Neural cell (in vitro differentiated cells): ENCODE results near the gene IGF2BP2. TPM values are rescaled to one million over a fixed set of nuclear protein-coding genes. Genes with fewer than 3 reads are reported as not detected.

Experiments
- H2AFZ ChIP-seq: fragments of 200-600, 300-800 bp; sonication (generic), shearing (Covaris generic); 2 replicates; pipeline ENCODE4 v1.6.0; 2014; ENCODE audit warnings: low read depth, mild to moderate bottlenecking, antibody characterized with exemption, low read length, moderate library complexity
- H3F3A ChIP-seq: fragments of 200-600 bp; shearing (Covaris generic); 2 replicates; pipeline ENCODE4 v1.6.1; 2016; ENCODE audit warnings: mild to moderate bottlenecking, moderate library complexity, mixed read lengths, antibody characterized with exemption, low read length; ENCODE audit not compliant: insufficient read depth, poor library complexity, severe bottlenecking
- H3K27ac ChIP-seq: fragments of 200-600, 300-800 bp; sonication (generic), shearing (Covaris generic); 2 replicates; pipeline ENCODE4 v1.5.1; 2014; ENCODE audit warnings: mild to moderate bottlenecking, low read length, moderate library complexity
- H3K27me3 ChIP-seq: fragments of 300-800, 200-600 bp; sonication (generic), shearing (Covaris generic); 2 replicates; pipeline ENCODE4 v1.6.0; 2014; ENCODE audit warnings: mild to moderate bottlenecking, low read depth, low read length, moderate library complexity; ENCODE audit not compliant: insufficient read depth
- H3K36me3 ChIP-seq: fragments of 300-800, 200-600 bp; sonication (generic), shearing (Covaris generic); 2 replicates; pipeline ENCODE4 v1.5.1; 2014; ENCODE audit warnings: mild to moderate bottlenecking, antibody characterized with exemption, low read length, moderate library complexity; ENCODE audit not compliant: insufficient read depth
- H3K4me2 ChIP-seq: fragments of 300-800, 200-600 bp; sonication (generic), shearing (Covaris generic); 2 replicates; pipeline ENCODE4 v1.6.0; 2014; ENCODE audit warnings: mild to moderate bottlenecking, low read length
- H3K4me3 ChIP-seq: fragments of 300-800, 200-600 bp; sonication (generic), shearing (Covaris generic); 2 replicates; pipeline ENCODE4 v1.5.1; 2014; ENCODE audit warnings: mild to moderate bottlenecking, low read length, moderate library complexity
- H3K79me2 ChIP-seq: fragments of 200-600 bp; shearing (Covaris generic); replicated peaks from 2 replicates; pipeline ENCODE4 v1.6.0; 2014; ENCODE audit warnings: mild to moderate bottlenecking, low read length, moderate library complexity; ENCODE audit not compliant: insufficient read depth
- H3K9ac ChIP-seq: fragments of 300-800, 200-600 bp; sonication (generic), shearing (Covaris generic); 2 replicates; pipeline ENCODE4 v1.6.1; 2016; ENCODE audit warnings: mild to moderate bottlenecking, low read length, mixed read lengths
- H3K9me2 ChIP-seq: fragments of 200-600 bp; shearing (Covaris generic); 2 replicates; pipeline ENCODE4 v1.6.1; 2016; ENCODE audit warnings: mild to moderate bottlenecking, low read length, mixed read lengths; ENCODE audit not compliant: insufficient read depth
- H3K9me3 ChIP-seq: fragments of 200-600, 300-800 bp; sonication (generic), shearing (Covaris generic); 2 replicates; pipeline ENCODE4 v1.6.1; 2016; ENCODE audit warnings: mild to moderate bottlenecking, mixed run types, low read length, moderate library complexity, mixed read lengths
- H4K20me1 ChIP-seq: fragments of 200-600 bp; shearing (Covaris generic); 2 replicates; pipeline ENCODE4 v1.6.1; 2016; ENCODE audit warnings: mild to moderate bottlenecking, mixed run types; ENCODE audit not compliant: insufficient read depth
- CTCF ChIP-seq: fragments of 450-650 bp; IDR thresholded peaks from 2 replicates; pipeline ENCODE4 v1.5.1; 2014; ENCODE audit warnings: antibody characterized with exemption, mild to moderate bottlenecking, moderate library complexity; ENCODE audit not compliant: poor library complexity, severe bottlenecking
- EP300 ChIP-seq: fragments of 450-650 bp; conservative IDR thresholded peaks from 2 replicates; pipeline ENCODE4 v1.6.1; 2014; ENCODE audit warnings: antibody characterized with exemption, mild to moderate bottlenecking, moderate library complexity; ENCODE audit not compliant: poor library complexity, severe bottlenecking
- EZH2 ChIP-seq: fragments of 200-600, 300-800 bp; shearing (Covaris generic), sonication (generic); IDR thresholded peaks from 2 replicates; pipeline ENCODE4 v1.6.1; 2014; ENCODE audit warnings: antibody characterized with exemption, low read length, borderline replicate concordance, mild to moderate bottlenecking; ENCODE audit not compliant: insufficient read depth, poor library complexity, severe bottlenecking
- MXI1 ChIP-seq: fragments of 450-650 bp; conservative IDR thresholded peaks from 2 replicates; pipeline ENCODE4 v1.6.1; 2014; ENCODE audit warnings: antibody characterized with exemption, mild to moderate bottlenecking; ENCODE audit not compliant: poor library complexity, severe bottlenecking
- POLR2AphosphoS5 ChIP-seq: IDR thresholded peaks from 2 replicates; pipeline ENCODE4 v1.6.1; 2012
- RAD21 ChIP-seq: fragments of 450-650 bp; conservative IDR thresholded peaks from 2 replicates; pipeline ENCODE4 v1.6.1; 2014; ENCODE audit warnings: antibody characterized with exemption, mild to moderate bottlenecking, moderate library complexity
- REST ChIP-seq: IDR thresholded peaks from 2 replicates; pipeline ENCODE4 v1.6.1; 2012; ENCODE audit warnings: borderline replicate concordance
- SMC3 ChIP-seq: fragments of 450-650 bp; conservative IDR thresholded peaks from 2 replicates; pipeline ENCODE4 v1.6.1; 2014; ENCODE audit warnings: antibody characterized with exemption, mild to moderate bottlenecking, moderate library complexity; ENCODE audit not compliant: poor library complexity
- TAF1 ChIP-seq: IDR thresholded peaks from 2 replicates; pipeline ENCODE4 v1.6.1; 2012; ENCODE audit warnings: low read depth
- polyA plus RNA-seq: library from polyadenylated mRNA; depleted of rRNA; stranded (reverse); fragments of >200 nt; gene quantifications from 2 replicates; pipeline ENCODE4 v1.2.3, GENCODE V29; 2014

IGF2BP2 gene
- polyA plus RNA-seq, 1 donor from 2014 or later = 46.6 TPM

GRCh38 chr3:185715091-185715490 is 109.8 kb downstream of the IGF2BP2 start:
- Histone ChIP-seq H3K9me3 (no peaks in the 10 kb centered on the region), H4K20me1 (peaks cover 9% of the 10 kb centered on the region), H3K36me3 (no peaks in the 10 kb centered on the region), H3K27me3 (no peaks in the 10 kb centered on the region), H3K9me2 (no peaks in the 10 kb centered on the region), H3K9ac (no peak overlapping the region), H3K4me3 (no peak overlapping the region), H3K79me2 (peaks cover 73% of the 10 kb centered on the region), H3F3A (no peaks in the 10 kb centered on the region), H3K4me2 (no peak overlapping the region), H3K27ac (no peak overlapping the region), H2AFZ (no peak overlapping the region)
- TF ChIP-seq EP300 (no peak), TAF1 (no peak), EZH2 (no peak), REST (no peak), MXI1 (no peak), SMC3 (no peak), RAD21 (no peak), POLR2AphosphoS5 (no peak), CTCF (no peak)

GRCh38 chr3:185714085-185714484 is 110.8 kb downstream of the IGF2BP2 start:
- Histone ChIP-seq H3K27me3 (no peaks in the 10 kb centered on the region), H3K79me2 (peaks cover 75% of the 10 kb centered on the region), H3K9ac (no peak overlapping the region), H2AFZ (no peak overlapping the region), H3F3A (no peaks in the 10 kb centered on the region), H3K9me2 (no peaks in the 10 kb centered on the region), H4K20me1 (peaks cover 12% of the 10 kb centered on the region), H3K36me3 (no peaks in the 10 kb centered on the region), H3K27ac (no peak overlapping the region), H3K4me2 (no peak overlapping the region), H3K4me3 (no peak overlapping the region), H3K9me3 (no peaks in the 10 kb centered on the region)
- TF ChIP-seq REST (no peak), MXI1 (no peak), CTCF (no peak), POLR2AphosphoS5 (no peak), EZH2 (no peak), RAD21 (no peak), EP300 (no peak), SMC3 (no peak), TAF1 (no peak)
